Esophagus squamous epithelium (tissue), 4 donors: Measurements from ENCODE around the gene PDGFRB.

Experiments
- POLR2A ChIP-seq, 4 donors: fragments of 450-650 bp; IDR thresholded peaks; one replicate each; pipeline ENCODE4 v1.6.1; 2017; ENCODE audit warnings: antibody characterized with exemption in 4 of 4, mild to moderate bottlenecking in 4 of 4, moderate library complexity in 3 of 4
- TF ChIP-seq, protein P1 (sequence below), 6 experiments: fragments of 450-650 bp in 4 of 6; fragments of 200-600 bp in 2 of 6; sonication (generic) in 2 of 6; IDR thresholded peaks; one replicate each; pipeline ENCODE4 v1.5.1; 2016 to 2019; ENCODE audit warnings: antibody characterized with exemption in 6 of 6, mild to moderate bottlenecking in 4 of 6, moderate library complexity in 4 of 6

DNA sequence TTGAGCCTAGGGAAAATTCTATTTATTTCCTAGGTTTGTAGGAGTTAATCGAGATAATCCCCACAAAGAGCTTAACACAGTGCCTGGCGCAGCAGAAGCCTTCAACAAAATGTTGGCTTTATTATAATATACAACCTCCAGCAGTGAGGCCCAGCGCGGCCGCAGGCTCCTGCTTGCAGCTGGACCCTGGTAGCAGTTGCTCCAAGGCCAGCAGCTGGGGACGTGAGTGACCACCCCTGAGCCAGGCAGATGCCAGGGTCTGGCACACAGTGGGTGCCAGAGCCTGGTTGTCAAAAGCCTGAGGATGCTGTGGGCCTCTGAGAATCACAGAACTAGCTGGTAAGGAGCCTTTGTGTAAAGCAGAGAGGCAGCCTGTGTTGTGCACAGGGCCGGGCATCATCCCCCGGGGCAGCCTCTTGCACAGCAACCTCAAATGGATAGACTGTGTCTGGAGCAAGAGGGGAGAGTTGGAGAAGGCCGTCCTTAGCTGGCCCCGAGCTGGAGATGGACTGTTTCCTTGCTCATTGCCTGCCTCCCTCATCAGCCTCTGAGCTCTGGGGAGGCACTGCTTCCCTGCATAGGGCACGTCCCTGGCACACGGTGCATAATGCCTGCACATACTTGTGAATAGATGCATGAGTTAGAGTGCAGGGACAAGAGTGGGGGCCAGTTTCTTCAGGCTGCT, 86.5 kb downstream of the PDGFRB start:
- TF ChIP-seq POLR2A (IDR thresholded peaks at IDR 0.05): no peak
- TF ChIP-seq, protein P1, sequence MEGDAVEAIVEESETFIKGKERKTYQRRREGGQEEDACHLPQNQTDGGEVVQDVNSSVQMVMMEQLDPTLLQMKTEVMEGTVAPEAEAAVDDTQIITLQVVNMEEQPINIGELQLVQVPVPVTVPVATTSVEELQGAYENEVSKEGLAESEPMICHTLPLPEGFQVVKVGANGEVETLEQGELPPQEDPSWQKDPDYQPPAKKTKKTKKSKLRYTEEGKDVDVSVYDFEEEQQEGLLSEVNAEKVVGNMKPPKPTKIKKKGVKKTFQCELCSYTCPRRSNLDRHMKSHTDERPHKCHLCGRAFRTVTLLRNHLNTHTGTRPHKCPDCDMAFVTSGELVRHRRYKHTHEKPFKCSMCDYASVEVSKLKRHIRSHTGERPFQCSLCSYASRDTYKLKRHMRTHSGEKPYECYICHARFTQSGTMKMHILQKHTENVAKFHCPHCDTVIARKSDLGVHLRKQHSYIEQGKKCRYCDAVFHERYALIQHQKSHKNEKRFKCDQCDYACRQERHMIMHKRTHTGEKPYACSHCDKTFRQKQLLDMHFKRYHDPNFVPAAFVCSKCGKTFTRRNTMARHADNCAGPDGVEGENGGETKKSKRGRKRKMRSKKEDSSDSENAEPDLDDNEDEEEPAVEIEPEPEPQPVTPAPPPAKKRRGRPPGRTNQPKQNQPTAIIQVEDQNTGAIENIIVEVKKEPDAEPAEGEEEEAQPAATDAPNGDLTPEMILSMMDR (IDR thresholded peaks at IDR 0.05): no peak
